HG02759 (cell line): Measurements from ENCODE around the gene LAMA2.

Experiments
- ATAC-seq: cut with Tn5 transposase; IDR thresholded peaks from one replicate; pipeline ENCODE4 v1.9.1; 2021; ENCODE audit warnings: mild to moderate bottlenecking, moderate library complexity; ENCODE audit not compliant: unreplicated experiment

The LAMA2 gene

GRCh38 chr6:129287231-129288177 is 404.6 kb downstream of the LAMA2 start:
- ATAC-seq: no peak

- no peak for ATAC-seq
Measured at GRCh38 chr6:129289442-129289841, 406.5 kb downstream of the LAMA2 start.

GRCh38 chr6:129292836-129293235 is 409.9 kb downstream of the LAMA2 start:
- no peak for ATAC-seq

GRCh38 chr6:129297592-129297991 is 414.7 kb downstream of the LAMA2 start:
- ATAC-seq: no peak

GRCh38 chr6:129302671-129303070 is 419.7 kb downstream of the LAMA2 start:
- no peak for ATAC-seq

GRCh38 chr6:129306826-129307225 is 423.9 kb downstream of the LAMA2 start:
- no peak for ATAC-seq

GRCh38 chr6:129307845-129308244 is 424.9 kb downstream of the LAMA2 start:
- no peak for ATAC-seq

- no peak for ATAC-seq
Measured at GRCh38 chr6:129309154-129309553, 426.2 kb downstream of the LAMA2 start.

GRCh38 chr6:129312880-129313279 is 429.9 kb downstream of the LAMA2 start:
- ATAC-seq: no peak

GRCh38 chr6:129314575-129314974 is 431.6 kb downstream of the LAMA2 start:
- ATAC-seq: no peak

GRCh38 chr6:129317931-129318820 is 435.2 kb downstream of the LAMA2 start:
- no peak for ATAC-seq

GRCh38 chr6:129320892-129321291 is 438.0 kb downstream of the LAMA2 start:
- ATAC-seq: no peak

GRCh38 chr6:129321303-129321702 is 438.4 kb downstream of the LAMA2 start:
- ATAC-seq: no peak

- no peak for ATAC-seq
Measured at GRCh38 chr6:129324345-129324744, 441.4 kb downstream of the LAMA2 start.

- ATAC-seq: no peak
Measured at GRCh38 chr6:129329678-129330077, 446.7 kb downstream of the LAMA2 start.

GRCh38 chr6:129331450-129332138 is 448.7 kb downstream of the LAMA2 start:
- ATAC-seq: no peak

GRCh38 chr6:129335792-129336191 is 452.9 kb downstream of the LAMA2 start:
- ATAC-seq: no peak

GRCh38 chr6:129338683-129339082 is 455.7 kb downstream of the LAMA2 start:
- ATAC-seq: no peak

- no peak for ATAC-seq
Measured at GRCh38 chr6:129340983-129341382, 458.0 kb downstream of the LAMA2 start.

- no peak for ATAC-seq
Measured at GRCh38 chr6:129342243-129342642, 459.3 kb downstream of the LAMA2 start.

GRCh38 chr6:129342796-129343195 is 459.9 kb downstream of the LAMA2 start:
- ATAC-seq: no peak
